ENCODE results near the gene EEFSEC.

DNA sequence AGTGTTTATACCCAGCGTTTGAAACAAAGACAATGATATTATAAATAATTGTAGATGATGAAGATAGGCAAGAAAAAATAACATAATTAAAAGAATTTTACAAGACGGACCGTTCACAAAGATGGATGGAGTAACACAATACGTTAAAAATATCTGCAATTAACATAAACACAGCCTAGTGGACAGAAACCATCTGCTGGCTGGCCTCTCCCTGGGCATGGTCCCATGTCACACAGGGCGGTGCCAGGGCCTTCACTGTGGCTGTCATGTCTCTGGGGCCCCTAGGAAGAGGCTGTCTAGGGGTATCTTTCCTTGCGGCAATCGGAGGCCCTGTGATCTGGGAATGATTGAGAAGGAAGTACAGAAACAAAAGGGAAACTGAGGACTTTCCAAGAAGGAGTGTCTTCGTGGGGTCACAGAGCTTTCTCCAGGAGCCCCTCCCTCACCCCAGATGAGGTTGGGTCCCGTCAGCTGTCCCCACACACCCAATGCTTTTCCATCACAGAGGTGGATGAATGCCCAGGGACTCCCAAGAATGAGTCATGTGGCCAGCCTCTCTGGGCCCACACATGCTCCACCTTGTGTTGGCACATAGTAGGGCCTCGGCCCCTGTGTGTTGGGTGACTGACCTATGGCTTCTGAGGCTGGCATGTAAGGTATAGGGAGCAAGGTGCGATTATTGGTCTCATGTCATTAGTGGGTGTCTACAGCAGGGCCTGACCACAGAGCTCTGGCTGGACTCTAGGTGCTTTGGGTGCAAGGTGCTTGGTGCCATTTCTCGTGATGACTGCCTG is 226.3 kb downstream of the EEFSEC start:
- TF ChIP-seq CTCF (conservative IDR thresholded peaks at IDR 0.05; ENCODE audit: low read depth, low read length): no peak
- no peak for TF ChIP-seq EZH2 (IDR thresholded peaks at IDR 0.05; ENCODE audit: low read length, unreplicated experiment)
- TF ChIP-seq EZH2phosphoT487 (IDR thresholded peaks at IDR 0.05; ENCODE audit: borderline replicate concordance, low read length): no peak

All from PC-3 (cell line).